NCI-H2196 (cell line): ENCODE measurements around the gene MINDY4.

Experiments
- DNase-seq: peaks from one replicate; lab custom pipeline; 2025; ENCODE audit not compliant: unreplicated experiment; lab: John Stamatoyannopoulos, UW

MINDY4 gene

DNA sequence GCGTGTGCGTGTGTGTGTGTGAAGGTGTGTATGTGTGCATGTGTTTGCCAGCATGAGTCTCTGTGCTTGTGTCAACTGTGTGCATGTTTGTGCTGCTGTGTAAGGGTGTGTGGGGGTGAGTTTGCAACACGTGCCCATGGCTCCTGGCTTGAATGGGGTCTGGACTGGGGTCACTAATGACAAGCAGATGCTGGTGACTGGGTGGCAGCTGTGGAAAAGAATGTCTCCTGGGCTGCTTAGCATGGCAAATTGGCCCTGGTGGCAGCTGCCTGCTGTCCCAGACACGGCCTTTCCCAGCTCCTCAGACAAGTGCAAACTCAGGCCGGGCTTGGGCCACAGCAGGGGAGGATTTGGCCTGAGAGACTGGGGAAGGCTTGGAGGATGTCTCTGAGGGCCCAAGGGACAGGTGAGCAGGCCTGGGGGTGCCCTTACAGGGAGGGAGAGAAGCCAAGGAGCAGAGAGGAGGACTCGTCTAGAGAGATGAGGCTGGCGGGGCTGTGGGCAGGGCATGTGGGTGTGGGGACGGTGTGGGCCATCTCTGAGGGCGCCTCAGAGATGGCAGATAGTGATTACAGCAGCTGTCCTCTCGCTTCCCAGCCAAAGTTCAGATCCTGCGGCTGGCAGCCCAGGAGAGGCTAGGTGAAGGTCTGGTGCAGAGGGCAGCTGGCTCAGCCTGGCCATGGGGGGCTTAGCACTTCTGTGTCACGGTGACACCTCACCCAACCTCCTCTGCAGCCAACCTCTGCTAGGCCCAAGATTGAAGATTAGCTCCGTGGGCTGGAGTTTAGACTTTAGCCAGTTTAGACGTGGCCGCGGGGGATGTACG is 142.0 kb downstream of the MINDY4 start:
- no peak for DNase-seq

DNA sequence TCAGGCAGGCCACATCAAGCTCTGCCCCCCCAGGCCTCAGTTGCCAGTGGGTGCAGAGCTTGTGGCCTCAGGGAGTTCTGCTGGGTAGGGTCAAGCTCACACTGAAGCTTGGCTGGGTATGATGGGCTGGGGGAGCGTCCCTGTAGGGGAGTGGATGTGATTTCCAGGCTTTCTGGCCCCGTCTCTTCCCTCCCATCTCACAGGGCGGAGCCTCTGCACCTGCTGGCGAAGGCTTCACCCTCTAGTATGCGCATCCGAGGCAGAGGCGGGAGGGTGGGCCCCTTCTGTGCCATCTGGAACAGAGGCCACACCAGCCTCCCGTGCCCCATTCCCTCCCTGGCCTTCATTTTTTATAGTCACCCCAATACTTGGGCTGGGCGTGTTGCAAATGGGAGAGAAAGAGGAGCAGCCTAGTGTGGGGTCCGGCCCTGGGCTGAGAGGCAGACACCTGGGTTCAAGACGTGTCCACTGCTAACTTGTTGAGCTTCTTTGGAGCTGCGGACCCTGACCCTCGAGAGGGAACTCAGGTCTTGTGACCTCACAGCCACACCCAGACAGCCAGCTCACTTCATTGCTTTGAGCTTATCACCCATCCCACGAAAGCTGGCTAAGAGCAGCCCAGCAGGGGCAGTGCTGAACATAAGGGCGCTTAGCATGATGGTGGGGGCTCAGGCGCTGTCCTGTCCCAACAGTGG is 142.8 kb downstream of the MINDY4 start:
- no peak for DNase-seq

DNA sequence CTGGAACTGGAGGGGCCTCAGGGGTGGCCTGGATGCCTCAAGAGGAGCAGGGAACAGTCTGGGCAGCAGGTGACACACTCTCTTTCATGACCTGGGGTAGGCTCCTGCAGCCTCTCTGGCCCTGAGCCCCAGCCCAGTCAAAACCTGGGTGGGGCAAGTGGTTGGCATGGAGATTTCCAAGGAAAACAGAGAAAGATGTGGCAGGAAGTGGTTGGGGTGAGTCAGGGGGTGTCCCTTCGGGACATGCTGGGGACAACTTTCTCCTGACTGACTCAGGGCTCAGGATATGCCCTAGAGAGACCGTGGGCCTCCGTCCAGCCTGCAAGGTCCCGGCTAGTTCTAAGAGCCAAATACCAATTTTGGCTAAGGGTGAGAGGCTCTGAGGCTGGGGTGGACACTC is 143.4 kb downstream of the MINDY4 start:
- DNase-seq, result no peak

DNA sequence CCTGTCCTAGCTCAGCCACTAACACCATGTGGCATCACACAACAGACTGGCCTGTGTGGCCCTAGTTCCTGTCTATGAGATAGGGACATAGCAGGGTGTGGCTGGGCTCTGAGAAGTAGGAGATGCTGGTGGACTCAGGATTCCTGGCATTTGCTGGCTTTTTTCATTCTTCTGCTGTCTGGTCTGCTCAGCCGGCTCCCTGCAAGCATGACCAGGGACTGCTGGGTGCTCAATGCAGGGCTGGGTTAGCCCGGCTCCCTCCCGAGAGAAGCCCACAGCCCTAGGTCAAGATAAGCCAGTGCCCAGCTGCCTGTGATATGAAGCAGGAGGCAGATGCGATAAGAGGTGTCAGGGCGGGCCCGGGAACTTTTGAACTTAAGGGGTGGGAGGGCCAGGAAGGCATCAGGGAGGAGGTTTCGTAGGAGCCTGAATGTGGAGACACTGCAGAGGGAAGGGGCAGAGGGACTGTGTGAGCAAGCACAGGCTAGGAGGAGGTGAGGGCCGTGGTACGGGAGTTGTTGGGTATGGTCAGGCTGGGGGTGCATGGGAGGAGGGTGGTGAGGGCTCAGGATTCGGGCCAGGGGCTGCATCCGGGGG is 143.9 kb downstream of the MINDY4 start:
- no peak for DNase-seq

DNA sequence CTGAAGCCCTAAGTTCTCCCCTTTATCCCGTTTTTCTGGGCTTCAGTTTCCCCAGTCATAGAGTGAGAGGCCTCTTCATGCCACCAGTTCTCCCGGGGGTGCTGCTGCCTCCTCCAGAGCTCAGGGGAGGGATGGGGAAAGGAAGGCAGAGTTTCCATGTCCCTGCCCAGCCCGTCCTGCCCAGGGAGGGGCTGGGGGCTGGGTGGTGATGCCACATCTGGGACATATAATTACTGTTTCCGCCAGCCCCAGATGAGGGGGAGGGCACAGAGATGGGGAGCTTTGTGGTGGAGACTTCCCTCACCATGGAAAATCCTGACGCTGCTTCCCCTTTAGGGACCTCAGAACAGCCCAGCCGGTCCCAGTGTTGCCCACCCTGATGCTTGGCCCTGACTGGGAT is 144.5 kb downstream of the MINDY4 start:
- DNase-seq, result no peak

DNA sequence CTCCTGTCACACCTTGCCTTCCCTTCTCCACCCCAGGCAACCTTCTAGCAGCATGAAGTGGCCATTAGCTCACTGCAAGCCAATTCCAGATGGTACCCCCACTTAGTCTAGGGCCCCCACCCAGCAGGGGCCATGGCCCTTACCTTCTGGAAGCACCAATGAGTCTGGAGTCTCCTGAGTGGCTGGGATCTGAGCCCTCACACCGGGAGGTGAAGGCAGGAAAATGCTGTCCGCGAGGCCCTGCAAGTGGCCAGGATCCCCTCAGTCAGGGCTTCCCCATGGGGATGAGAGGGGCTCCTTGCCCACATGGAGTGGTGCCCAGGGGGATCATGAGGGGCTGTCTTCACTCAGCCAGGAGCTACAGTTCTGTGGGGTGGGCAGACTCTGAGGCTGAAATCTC is 145.0 kb downstream of the MINDY4 start:
- no peak for DNase-seq

DNA sequence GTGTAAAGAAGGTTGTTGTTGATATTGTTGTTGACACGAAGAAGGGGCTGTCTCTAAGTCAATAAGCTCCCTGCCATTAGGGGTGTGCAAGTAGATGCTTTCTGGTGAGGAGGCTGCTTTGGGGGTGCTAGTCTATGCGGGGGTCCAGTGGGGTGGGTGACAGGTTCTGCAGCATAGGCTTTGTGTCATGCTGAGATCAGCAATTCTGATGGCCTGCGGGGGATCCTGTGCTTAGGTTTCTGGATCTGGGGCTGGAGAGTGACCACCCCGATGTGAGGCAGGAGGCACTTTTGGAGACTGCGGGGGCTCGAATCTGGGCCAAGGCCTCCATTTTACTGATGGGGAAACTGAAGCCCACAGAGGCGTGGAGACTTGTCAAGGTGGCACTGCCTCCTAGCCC is 145.6 kb downstream of the MINDY4 start:
- no peak for DNase-seq

DNA sequence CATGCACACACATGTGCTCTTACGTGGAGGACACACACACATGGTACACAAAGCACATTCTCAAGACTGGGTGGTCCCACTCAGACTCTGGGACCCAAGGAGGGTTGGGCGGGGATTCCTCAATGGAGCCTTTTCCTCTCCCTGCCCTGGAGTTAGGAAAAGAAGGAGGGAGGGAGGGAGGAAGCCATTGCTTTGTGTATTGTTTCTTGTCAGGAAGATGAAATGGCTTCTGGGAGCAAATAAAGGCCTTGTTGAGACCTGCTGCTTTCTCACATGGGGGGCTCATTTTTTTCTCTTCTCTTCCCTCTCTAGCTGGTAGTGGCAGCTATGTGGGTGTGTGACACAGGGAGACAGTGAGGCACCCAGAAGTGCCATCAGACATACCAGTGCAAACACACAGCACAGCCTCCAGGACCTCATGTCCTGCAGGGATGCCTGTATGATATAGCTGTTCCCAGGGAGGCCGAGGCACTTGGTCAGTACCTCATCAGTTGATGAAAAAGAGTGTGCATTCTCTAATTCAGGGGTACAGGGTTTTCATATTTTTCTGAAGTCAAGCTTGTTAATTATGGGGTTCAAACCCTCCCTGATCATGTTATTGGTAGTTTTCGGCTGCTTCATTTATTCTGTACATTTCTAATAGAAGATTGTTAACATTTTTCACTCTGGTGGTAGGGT is 146.1 kb downstream of the MINDY4 start:
- DNase-seq, result no peak

DNA sequence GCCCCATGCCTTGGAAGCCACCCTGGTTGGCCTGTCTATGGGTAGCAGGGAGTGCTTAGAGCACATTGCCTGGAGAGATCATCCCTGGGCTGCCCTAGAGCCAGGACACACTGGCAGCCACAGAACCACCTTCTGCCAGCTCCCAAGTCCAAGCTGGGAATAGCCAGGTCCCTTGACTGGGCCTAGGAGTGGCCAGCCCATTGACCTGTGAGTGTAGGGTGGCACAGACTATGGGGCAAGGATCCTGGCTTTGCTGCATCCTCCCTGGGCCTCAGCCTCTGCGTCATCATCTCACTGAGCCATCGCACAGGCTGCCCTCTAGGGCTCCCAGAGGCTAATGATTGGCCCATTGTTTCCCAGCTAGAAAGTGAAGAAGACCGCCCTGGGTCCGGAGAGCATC is 147.5 kb downstream of the MINDY4 start:
- no peak for DNase-seq

DNA sequence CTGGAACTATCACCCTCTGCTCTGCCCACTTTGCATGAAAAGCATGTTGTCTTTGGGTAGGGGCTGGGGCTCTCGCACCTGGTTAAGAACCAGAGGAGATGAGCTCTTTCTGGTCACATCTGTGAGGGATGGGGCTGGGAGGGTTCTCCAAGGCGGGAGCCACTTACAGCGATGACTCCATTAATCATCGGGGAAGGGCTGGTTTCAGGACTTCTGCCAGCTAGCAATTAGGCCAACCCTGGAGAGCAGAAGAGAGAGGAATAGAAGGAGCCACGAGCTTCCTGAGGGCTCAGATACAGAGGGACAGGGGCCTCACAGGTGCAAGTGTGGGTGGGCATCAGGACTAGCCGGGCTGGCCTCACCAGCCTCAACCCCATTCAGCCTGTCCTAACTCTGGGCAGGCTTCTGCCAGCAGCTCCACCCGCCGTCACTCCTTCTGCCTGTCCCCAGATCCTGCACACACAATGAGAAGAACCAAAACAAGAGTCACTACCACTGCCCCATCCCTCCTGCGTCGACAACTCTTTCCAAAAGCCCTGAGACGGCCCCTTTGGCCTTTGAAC is 148.9 kb downstream of the MINDY4 start:
- no peak for DNase-seq

DNA sequence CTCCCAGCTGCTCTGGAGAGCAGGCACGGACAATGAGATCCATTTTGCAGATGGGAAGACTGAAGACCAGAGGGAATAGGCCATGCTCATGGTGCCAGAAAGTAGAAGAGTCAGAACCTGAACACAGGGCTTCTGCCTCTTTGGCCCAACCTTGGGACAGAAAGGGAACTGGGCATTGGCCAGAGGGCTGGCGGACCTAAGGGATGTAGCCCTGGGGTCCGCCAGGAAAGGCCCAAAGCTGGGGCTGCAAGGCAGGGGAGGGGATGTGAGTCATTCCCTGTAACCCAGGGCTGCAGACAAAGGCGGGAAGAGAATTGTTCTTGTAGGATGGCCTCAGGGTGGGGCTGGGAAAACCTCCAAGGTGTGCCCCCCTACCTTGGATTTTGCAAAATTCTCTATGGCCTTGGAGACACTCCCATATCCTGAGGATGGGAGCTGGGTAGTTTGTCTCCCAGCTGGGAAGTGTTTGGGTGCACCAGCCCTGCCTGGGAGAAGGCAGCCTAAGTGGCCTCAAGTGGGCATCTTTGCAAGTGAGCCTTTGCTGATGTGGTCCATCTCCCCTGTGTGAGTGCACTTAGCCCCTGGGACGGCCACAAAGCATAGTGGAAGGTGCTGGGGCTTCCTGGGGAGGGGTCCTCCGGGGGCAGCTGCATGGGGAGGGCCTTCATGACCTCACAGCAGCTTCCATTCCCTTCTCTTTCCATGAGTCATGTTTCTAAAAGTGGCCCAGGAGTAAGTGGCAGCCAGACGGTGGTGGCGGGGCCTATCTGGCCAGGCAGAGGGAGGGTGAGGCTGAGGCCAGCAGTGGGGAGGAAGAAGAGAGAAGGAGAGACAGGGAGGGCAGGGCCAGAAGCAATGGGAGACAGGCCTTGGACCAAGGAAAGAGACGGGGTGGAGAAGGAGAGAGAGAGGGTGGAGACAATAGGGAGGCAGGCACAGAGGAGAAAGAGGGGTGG is 149.6 kb downstream of the MINDY4 start:
- DNase-seq, result no peak

DNA sequence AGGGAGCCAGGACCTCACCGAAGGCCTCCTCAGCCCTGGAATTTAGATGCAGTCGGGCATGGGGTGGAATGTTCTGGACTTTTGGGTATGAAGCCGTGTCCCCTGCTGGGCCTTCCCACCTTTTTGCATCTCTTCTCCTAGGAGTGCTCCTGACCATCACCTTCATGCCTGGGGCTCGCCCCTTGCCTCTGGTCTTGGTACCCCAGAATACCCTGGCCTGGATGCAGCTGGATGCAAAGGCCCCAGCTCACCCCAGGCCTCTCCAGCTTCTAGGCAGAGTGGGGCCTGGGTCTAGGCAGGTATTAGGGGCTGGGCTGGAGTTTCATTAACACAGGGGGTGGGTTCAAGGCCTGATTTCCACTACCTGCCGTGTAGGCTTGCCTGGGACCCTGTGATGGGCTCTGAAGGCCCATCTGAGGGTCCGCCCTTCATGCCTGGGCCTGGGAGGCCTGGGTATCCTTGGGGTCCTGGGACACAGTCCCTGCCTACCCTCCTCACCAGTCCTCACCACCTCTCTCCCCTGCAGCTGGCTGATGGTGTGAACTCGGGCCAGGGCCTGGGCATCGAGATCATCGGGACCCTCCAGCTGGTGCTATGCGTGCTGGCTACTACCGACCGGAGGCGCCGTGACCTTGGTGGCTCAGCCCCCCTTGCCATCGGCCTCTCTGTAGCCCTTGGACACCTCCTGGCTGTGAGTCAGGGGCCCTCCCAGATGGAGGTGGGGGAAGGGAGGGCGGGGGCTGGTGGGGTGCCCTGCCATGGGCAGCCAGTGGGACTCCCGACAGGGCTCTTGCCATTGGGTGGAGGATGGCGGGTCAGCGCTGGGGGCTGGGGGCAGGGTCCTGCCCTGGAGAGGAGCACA is 150.6 kb downstream of the MINDY4 start:
- DNase-seq, result no peak

DNA sequence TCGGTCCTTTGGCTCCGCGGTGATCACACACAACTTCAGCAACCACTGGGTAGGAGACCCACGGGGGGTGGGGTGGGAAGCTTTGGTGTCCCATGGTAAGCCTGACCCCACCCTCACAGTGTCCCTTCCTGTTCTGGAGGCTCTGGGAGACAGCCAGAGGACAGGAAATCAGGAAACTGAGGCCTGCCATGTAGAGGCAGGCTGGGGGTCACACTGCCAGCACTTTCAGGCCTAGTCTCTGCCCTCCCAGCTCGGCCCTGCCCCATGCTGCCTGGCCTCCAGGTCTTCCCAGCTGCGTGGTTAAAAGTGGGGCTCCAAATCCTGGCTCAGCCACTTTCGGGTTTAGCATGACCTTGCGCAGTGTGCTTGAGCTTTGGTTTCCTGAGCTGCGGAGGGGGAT is 151.4 kb downstream of the MINDY4 start:
- no peak for DNase-seq

DNA sequence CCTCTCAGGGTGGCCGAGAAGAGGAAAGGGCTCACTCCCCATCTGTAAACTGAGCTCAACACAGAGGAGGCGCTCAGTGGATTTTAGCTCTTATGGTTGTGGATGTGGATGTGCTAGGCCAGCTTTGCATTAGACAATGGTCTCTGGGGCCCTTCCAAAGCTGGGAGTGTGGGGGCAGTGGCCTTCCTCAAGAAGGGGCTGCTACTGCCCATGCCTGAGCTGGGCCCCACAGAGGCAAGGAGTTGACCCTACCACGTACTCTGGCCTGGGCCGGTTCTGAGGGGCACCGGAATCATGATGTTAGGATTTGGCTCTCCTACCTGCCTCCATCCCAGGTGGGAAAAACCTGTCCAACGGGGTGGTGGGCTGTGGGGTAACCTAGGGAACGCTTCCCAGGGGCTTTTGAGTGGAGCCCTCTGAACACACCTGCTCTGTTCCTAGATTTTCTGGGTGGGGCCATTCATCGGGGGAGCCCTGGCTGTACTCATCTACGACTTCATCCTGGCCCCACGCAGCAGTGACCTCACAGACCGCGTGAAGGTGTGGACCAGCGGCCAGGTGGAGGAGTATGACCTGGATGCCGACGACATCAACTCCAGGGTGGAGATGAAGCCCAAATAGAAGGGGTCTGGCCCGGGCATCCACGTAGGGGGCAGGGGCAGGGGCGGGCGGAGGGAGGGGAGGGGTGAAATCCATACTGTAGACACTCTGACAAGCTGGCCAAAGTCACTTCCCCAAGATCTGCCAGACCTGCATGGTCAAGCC is 152.0 kb downstream of the MINDY4 start:
- no peak for DNase-seq

DNA sequence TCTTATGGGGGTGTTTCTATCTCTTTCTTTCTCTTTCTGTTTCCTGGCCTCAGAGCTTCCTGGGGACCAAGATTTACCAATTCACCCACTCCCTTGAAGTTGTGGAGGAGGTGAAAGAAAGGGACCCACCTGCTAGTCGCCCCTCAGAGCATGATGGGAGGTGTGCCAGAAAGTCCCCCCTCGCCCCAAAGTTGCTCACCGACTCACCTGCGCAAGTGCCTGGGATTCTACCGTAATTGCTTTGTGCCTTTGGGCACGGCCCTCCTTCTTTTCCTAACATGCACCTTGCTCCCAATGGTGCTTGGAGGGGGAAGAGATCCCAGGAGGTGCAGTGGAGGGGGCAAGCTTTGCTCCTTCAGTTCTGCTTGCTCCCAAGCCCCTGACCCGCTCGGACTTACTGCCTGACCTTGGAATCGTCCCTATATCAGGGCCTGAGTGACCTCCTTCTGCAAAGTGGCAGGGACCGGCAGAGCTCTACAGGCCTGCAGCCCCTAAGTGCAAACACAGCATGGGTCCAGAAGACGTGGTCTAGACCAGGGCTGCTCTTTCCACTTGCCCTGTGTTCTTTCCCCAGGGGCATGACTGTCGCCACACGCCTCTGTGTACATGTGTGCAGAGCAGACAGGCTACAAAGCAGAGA is 152.7 kb downstream of the MINDY4 start:
- no peak for DNase-seq

DNA sequence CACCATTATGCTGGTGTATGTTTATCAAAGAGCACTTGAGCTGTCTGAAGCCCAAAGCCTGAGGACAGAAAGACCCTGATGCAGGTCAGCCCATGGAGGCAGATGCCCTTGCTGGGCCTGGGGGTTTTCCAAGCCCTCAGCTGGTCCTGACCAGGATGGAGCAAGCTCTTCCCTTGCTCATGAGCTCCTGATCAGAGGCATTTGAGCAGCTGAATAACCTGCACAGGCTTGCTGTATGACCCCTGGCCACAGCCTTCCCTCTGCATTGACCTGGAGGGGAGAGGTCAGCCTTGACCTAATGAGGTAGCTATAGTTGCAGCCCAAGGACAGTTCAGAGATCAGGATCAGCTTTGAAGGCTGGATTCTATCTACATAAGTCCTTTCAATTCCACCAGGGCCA is 153.4 kb downstream of the MINDY4 start:
- DNase-seq, result no peak

DNA sequence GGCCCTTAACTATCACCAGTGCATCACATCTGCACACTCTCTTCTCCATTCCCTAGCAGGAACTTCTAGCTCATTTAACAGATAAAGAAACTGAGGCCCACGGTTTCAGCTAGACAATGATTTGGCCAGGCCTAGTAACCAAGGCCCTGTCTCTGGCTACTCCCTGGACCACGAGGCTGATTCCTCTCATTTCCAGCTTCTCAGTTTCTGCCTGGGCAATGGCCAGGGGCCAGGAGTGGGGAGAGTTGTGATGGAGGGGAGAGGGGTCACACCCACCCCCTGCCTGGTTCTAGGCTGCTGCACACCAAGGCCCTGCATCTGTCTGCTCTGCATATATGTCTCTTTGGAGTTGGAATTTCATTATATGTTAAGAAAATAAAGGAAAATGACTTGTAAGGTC is 153.9 kb downstream of the MINDY4 start:
- DNase-seq, result no peak

DNA sequence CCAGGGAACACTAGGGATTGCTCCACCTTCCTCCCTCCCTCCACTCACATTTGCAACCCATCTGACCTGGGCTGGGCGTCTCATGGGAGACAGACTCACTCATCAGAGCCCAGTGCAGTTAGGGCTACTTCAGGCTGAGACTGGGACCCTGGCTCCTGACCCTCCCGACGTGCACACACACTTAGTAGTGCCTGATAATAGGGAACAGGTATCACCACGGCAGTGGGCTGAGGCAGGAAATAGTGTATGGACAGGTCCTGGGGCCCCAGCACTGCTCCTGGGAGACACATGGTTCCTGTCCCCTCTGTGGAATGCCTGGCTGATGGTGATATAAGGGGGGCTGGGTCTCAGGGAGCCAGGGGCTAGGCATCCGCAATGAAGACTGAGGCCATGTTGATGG is 154.7 kb downstream of the MINDY4 start:
- no peak for DNase-seq
